CD1c-positive myeloid dendritic cell (primary cell): ENCODE measurements around the gene HMGXB3.
"Not testable (repeated sequence)": the region's sequence is repeated elsewhere in the genome, so short reads cannot be mapped to it uniquely, and the experiment has no call there.

ENCODE experiments used
- DNase-seq: peaks from one replicate; pipeline ENCODE4 v3.0.0-alpha.2; 2016; ENCODE audit errors: extremely low spot score

The HMGXB3 gene

GRCh38 chr5:150067405-150067960, 66.9 kb downstream of the HMGXB3 start:
- no peak for DNase-seq

- no peak for DNase-seq
Observed at GRCh38 chr5:150068071-150068470, 67.5 kb downstream of the HMGXB3 start.

GRCh38 chr5:150068472-150068871, 67.9 kb downstream of the HMGXB3 start:
- DNase-seq = no peak

- no peak for DNase-seq
Observed at GRCh38 chr5:150068961-150069645, 68.6 kb downstream of the HMGXB3 start.

- DNase-seq = no peak
Observed at GRCh38 chr5:150069672-150070627, 69.4 kb downstream of the HMGXB3 start.

GRCh38 chr5:150070821-150071220, 70.3 kb downstream of the HMGXB3 start:
- no peak for DNase-seq

GRCh38 chr5:150073086-150073625, 72.6 kb downstream of the HMGXB3 start:
- DNase-seq = no peak

- no peak for DNase-seq
Observed at GRCh38 chr5:150073677-150074076, 73.1 kb downstream of the HMGXB3 start.

GRCh38 chr5:150075233-150075632, 74.7 kb downstream of the HMGXB3 start:
- DNase-seq = no peak

GRCh38 chr5:150075806-150076205, 75.3 kb downstream of the HMGXB3 start:
- no peak for DNase-seq

- no peak for DNase-seq
Observed at GRCh38 chr5:150077060-150077459, 76.5 kb downstream of the HMGXB3 start.

GRCh38 chr5:150077996-150078801, 77.7 kb downstream of the HMGXB3 start:
- no peak for DNase-seq

- no peak for DNase-seq
Observed at GRCh38 chr5:150078802-150079689, 78.5 kb downstream of the HMGXB3 start.

GRCh38 chr5:150079909-150080461, 79.4 kb downstream of the HMGXB3 start:
- no peak for DNase-seq

GRCh38 chr5:150080696-150081435, 80.3 kb downstream of the HMGXB3 start:
- DNase-seq = no peak

GRCh38 chr5:150081541-150082283, 81.2 kb downstream of the HMGXB3 start:
- DNase-seq = peak; percentile 98

GRCh38 chr5:150082374-150082773, 81.8 kb downstream of the HMGXB3 start:
- peak; percentile 18 for DNase-seq

- DNase-seq = peak; percentile 55
Observed at GRCh38 chr5:150082889-150083288, 82.3 kb downstream of the HMGXB3 start.

GRCh38 chr5:150084754-150085153, 84.2 kb downstream of the HMGXB3 start:
- not testable (repeated sequence) for DNase-seq
